AG04449 (cell line): Measurements from ENCODE around the gene GOT1.

Source experiments
- CTCF ChIA-PET: fragments of 350-600 bp; formaldehyde crosslinking; extraction: SDS; loops from one replicate; lab custom pipeline; 2021; ENCODE audit warnings: antibody characterized with exemption; lab: Yijun Ruan, JAX
- POLR2A ChIA-PET: fragments of 400-600, 350-600 bp; formaldehyde crosslinking; extraction: SDS; loops from one replicate; lab custom pipeline; 2020; ENCODE audit warnings: antibody characterized with exemption, inconsistent platforms; lab: Yijun Ruan, JAX
- DNase-seq: peaks from one replicate; pipeline ENCODE4 v3.0.0-alpha.2; 2010; ENCODE audit warnings: low read depth, low spot score
- H3K4me3 ChIP-seq: 2 replicates; pipeline ENCODE4 v1.5.1; 2011; ENCODE audit warnings: low read depth, mild to moderate bottlenecking, control low read depth, low read length
- CTCF ChIP-seq: IDR thresholded peaks from one replicate; pipeline ENCODE4 v1.5.1; 2011; ENCODE audit warnings: mild to moderate bottlenecking, moderate library complexity, low read length, control low read depth, inconsistent platforms; ENCODE audit not compliant: insufficient read depth; ENCODE audit errors: missing control alignments

Gene GOT1

GRCh38 chr10:99411546-99411945, 18.9 kb downstream of the GOT1 start:
- no peak for TF ChIP-seq CTCF
- no peak for DNase-seq
- ChIA-PET CTCF (interaction anchor here (0.6 to 0.7 kb wide), 2 partner anchors 20 to 24 kb away, joined by 3 read pairs; no protein-coding TSS in a partner anchor), POLR2A (no interaction called here)
- H3K4me3 ChIP-seq: no peak overlapping the region

GRCh38 chr10:99410876-99411275, 19.5 kb downstream of the GOT1 start:
- no peak for DNase-seq
- ChIA-PET POLR2A (no interaction called here), CTCF (interaction anchor here (0.6 to 1.2 kb wide), 2 partner anchors 14 to 19 kb away, joined by 3 read pairs; no protein-coding TSS in a partner anchor)
- TF ChIP-seq CTCF: no peak
- H3K4me3 ChIP-seq: no peak overlapping the region

- ChIA-PET CTCF (interaction anchor here (1.0 to 1.5 kb wide), 5 partner anchors 13 to 202 kb away, joined by 3 to 10 read pairs (median 3); no protein-coding TSS in a partner anchor), POLR2A (no interaction called here)
- DNase-seq: no peak
- H3K4me3 ChIP-seq: no peak overlapping the region
- no peak for TF ChIP-seq CTCF
These were observed 20.3 kb downstream of the GOT1 start for GRCh38 chr10:99410146-99410545.

GRCh38 chr10:99406149-99406548, 24.3 kb downstream of the GOT1 start:
- H3K4me3 ChIP-seq: no peak overlapping the region
- POLR2A ChIA-PET: no interaction called here
- CTCF ChIA-PET: interaction anchor here (0.9 to 1.0 kb wide), 2 partner anchors 9 to 14 kb away, joined by 3 to 4 read pairs; no protein-coding TSS in a partner anchor
- DNase-seq: no peak
- no peak for TF ChIP-seq CTCF

GRCh38 chr10:99403674-99404073, 26.8 kb downstream of the GOT1 start:
- H3K4me3 ChIP-seq: no peak overlapping the region
- no peak for DNase-seq
- ChIA-PET CTCF (interaction anchor here (3.2 to 4.7 kb wide), 2 partner anchors 12 to 32 kb away, joined by 10 to 39 read pairs; no protein-coding TSS in a partner anchor), POLR2A (interaction anchor here (1.0 kb wide), 1 partner anchor 27 kb away, joined by 3 read pairs; the partner anchor contains the start of gene GOT1)
- no peak for TF ChIP-seq CTCF

- TF ChIP-seq CTCF: no peak
- no peak overlapping the region for H3K4me3 ChIP-seq
- no peak for DNase-seq
- ChIA-PET POLR2A (no interaction called here), CTCF (interaction anchor here (0.8 to 1.2 kb wide), 2 partner anchors 36 to 213 kb away, joined by 3 read pairs; no protein-coding TSS in a partner anchor)
These were observed 30.8 kb downstream of the GOT1 start for GRCh38 chr10:99399664-99400063.
